ENCODE measurements around the gene PROK1.
"Not testable (repeated sequence)": the region's sequence is repeated elsewhere in the genome, so short reads cannot be mapped to it uniquely, and the experiment has no call there.

PROK1 gene

GRCh38 chr1:110434946-110435345 is 16.0 kb upstream of the PROK1 start:
- no peak for DNase-seq

- no peak for DNase-seq
Measured at GRCh38 chr1:110436635-110437034, 14.3 kb upstream of the PROK1 start.

- not testable (repeated sequence) for DNase-seq
Measured at GRCh38 chr1:110437645-110438299, 13.2 kb upstream of the PROK1 start.

- DNase-seq: no peak
Measured at GRCh38 chr1:110438893-110439292, 12.1 kb upstream of the PROK1 start.

GRCh38 chr1:110439873-110440272 is 11.1 kb upstream of the PROK1 start:
- DNase-seq: not testable (repeated sequence)

GRCh38 chr1:110440877-110441276 is 10.1 kb upstream of the PROK1 start:
- no peak for DNase-seq

- no peak for DNase-seq
Measured at GRCh38 chr1:110441888-110442287, 9.1 kb upstream of the PROK1 start.

- DNase-seq: no peak
Measured at GRCh38 chr1:110443451-110443850, 7.5 kb upstream of the PROK1 start.

- no peak for DNase-seq
Measured at GRCh38 chr1:110444561-110444960, 6.4 kb upstream of the PROK1 start.

- no peak for DNase-seq
Measured at GRCh38 chr1:110449661-110450651, 993 bp upstream of the PROK1 start.

- DNase-seq: no peak
Measured at GRCh38 chr1:110452330-110452729, 1.4 kb downstream of the PROK1 start.

- no peak for DNase-seq
Measured at GRCh38 chr1:110453829-110454228, 2.9 kb downstream of the PROK1 start.

- no peak for DNase-seq
Measured at GRCh38 chr1:110454328-110454727, 3.4 kb downstream of the PROK1 start.

- DNase-seq: no peak
Measured at GRCh38 chr1:110455151-110455550, 4.2 kb downstream of the PROK1 start.

- no peak for DNase-seq
Measured at GRCh38 chr1:110457206-110457605, 6.3 kb downstream of the PROK1 start.

- DNase-seq: no peak
Measured at GRCh38 chr1:110460253-110461220, 9.6 kb downstream of the PROK1 start.

GRCh38 chr1:110462093-110462492 is 11.1 kb downstream of the PROK1 start:
- no peak for DNase-seq

GRCh38 chr1:110462964-110463363 is 12.0 kb downstream of the PROK1 start:
- no peak for DNase-seq

- no peak for DNase-seq
Measured at GRCh38 chr1:110463725-110464124, 12.8 kb downstream of the PROK1 start.

GRCh38 chr1:110464340-110464739 is 13.4 kb downstream of the PROK1 start:
- DNase-seq: no peak

GRCh38 chr1:110465038-110465813 is 14.3 kb downstream of the PROK1 start:
- no peak for DNase-seq

GRCh38 chr1:110465814-110466380 is 14.9 kb downstream of the PROK1 start:
- DNase-seq: no peak

Measured in NCI-H1436 treated with DMSO at 0.1 percent for 48 hours (cell line).